ENCODE results near the gene MTCP1. TPM values are rescaled to one million over a fixed set of nuclear protein-coding genes. Genes with fewer than 3 reads are reported as not detected.

The MTCP1 gene
- total RNA-seq, 1 donor from 2014 or later, result 1.1 TPM

DNA sequence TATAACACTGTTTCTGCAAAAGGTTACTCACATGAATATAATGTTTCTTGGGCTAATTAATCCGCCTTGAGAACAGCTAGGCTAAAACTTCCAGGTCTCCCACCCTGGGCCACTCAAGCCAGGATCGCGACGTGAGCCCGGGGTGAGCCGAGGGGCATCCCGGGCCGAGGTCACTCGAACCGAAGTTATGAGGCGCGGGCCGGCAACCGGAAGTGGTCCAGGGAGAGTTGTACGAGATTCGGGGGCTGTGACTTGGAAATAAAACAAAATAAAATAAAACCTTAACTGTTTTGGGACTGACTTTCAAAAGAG lies 317 bp downstream of the MTCP1 start:
- peak overlapping the region; percentile 59 for H3K4me3 ChIP-seq (ENCODE audit: low read depth, low read length)
- H3K27me3 ChIP-seq (ENCODE audit: control insufficient read depth, insufficient read depth, low read length), result no peaks in the 10 kb centered on the region
- no peak for DNase-seq (ENCODE audit: low read depth)
- no peaks in the 10 kb centered on the region for H3K36me3 ChIP-seq (ENCODE audit: control insufficient read depth, insufficient read depth, low read length)
- TF ChIP-seq, protein P1, sequence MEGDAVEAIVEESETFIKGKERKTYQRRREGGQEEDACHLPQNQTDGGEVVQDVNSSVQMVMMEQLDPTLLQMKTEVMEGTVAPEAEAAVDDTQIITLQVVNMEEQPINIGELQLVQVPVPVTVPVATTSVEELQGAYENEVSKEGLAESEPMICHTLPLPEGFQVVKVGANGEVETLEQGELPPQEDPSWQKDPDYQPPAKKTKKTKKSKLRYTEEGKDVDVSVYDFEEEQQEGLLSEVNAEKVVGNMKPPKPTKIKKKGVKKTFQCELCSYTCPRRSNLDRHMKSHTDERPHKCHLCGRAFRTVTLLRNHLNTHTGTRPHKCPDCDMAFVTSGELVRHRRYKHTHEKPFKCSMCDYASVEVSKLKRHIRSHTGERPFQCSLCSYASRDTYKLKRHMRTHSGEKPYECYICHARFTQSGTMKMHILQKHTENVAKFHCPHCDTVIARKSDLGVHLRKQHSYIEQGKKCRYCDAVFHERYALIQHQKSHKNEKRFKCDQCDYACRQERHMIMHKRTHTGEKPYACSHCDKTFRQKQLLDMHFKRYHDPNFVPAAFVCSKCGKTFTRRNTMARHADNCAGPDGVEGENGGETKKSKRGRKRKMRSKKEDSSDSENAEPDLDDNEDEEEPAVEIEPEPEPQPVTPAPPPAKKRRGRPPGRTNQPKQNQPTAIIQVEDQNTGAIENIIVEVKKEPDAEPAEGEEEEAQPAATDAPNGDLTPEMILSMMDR (IDR thresholded peaks at IDR 0.05; ENCODE audit: insufficient read depth, low read length, poor library complexity, severe bottlenecking), result no peak

DNA sequence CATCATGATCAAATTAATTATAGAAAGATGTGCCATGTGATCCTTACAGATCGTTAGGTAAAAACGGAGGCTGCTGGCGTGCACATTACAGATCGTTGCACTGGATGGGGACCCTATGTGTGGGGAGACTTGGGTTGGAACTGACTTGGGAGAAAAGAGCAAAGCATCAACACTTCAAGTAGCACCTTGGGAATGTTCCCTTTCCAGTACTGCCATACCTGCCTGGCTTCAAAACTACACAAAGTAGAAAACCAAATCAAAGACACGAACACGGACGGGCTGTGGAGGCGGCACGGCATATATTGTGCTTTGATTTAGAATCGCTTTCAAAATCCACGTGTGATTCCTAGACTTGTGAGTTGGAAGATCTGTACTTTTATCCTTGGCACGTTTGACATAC lies 898 bp downstream of the MTCP1 start:
- no peaks in the 10 kb centered on the region for H3K36me3 ChIP-seq (ENCODE audit: control insufficient read depth, insufficient read depth, low read length)
- no peak for DNase-seq (ENCODE audit: low read depth)
- H3K4me3 ChIP-seq (ENCODE audit: low read depth, low read length), result peak overlapping the region; percentile 59
- TF ChIP-seq, protein P1 (IDR thresholded peaks at IDR 0.05; ENCODE audit: insufficient read depth, low read length, poor library complexity, severe bottlenecking), result no peak
- H3K27me3 ChIP-seq (ENCODE audit: control insufficient read depth, insufficient read depth, low read length), result no peaks in the 10 kb centered on the region

- DNase-seq (ENCODE audit: low read depth), result no peak
- Histone ChIP-seq H3K4me3 (ENCODE audit: low read depth, low read length) (peak overlapping the region; percentile 10), H3K27me3 (ENCODE audit: control insufficient read depth, insufficient read depth, low read length) (no peaks in the 10 kb centered on the region), H3K36me3 (ENCODE audit: control insufficient read depth, insufficient read depth, low read length) (no peaks in the 10 kb centered on the region)
- TF ChIP-seq, protein P1 (IDR thresholded peaks at IDR 0.05; ENCODE audit: insufficient read depth, low read length, poor library complexity, severe bottlenecking), result no peak
Measured at GRCh38 chrX:155069414-155069813, 1.5 kb downstream of the MTCP1 start.

GRCh38 chrX:155068165-155068564 lies 2.8 kb downstream of the MTCP1 start:
- no peak for DNase-seq (ENCODE audit: low read depth)
- Histone ChIP-seq H3K27me3 (ENCODE audit: control insufficient read depth, insufficient read depth, low read length) (no peaks in the 10 kb centered on the region), H3K36me3 (ENCODE audit: control insufficient read depth, insufficient read depth, low read length) (no peaks in the 10 kb centered on the region), H3K4me3 (ENCODE audit: low read depth, low read length) (no peak overlapping the region)
- TF ChIP-seq, protein P1 (IDR thresholded peaks at IDR 0.05; ENCODE audit: insufficient read depth, low read length, poor library complexity, severe bottlenecking), result no peak

DNA sequence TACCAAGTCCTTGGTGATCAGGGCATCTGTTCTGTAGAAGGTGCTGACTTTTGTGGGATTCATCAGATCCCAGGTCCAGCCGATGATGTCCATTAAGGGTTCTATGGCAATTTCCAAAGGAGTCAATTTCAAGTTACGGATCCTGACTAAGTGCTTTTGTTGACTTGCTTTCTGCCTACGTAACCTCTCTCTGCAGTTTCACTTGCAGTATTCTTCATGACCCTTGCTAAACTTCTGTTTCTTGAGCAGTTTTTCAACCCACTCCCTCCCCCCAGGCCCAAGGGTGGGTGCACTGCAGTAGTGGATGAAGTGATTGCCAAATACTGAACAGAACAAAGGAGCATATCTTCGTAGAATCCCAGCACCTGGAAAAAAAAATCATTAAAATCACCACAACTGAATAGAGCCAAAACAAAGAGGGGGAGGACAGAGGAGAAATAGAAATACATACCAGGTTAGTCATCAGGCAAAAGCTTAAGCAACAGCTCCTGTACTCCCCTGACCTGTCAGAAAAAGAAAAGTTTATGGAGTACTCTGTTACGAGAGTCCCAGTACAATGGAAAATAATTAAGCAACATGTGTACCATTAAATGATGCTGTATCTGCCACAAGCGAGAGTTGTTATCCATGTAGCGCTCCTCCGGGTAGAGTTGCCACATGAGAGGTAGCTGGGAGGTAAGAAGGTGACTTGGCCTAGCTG lies 5.8 kb downstream of the MTCP1 start:
- DNase-seq (ENCODE audit: low read depth), result no peak
- Histone ChIP-seq H3K27me3 (ENCODE audit: control insufficient read depth, insufficient read depth, low read length) (no peaks in the 10 kb centered on the region), H3K36me3 (ENCODE audit: control insufficient read depth, insufficient read depth, low read length) (peaks cover 1% of the 10 kb centered on the region), H3K4me3 (ENCODE audit: low read depth, low read length) (no peak overlapping the region)
- TF ChIP-seq, protein P1 (IDR thresholded peaks at IDR 0.05; ENCODE audit: insufficient read depth, low read length, poor library complexity, severe bottlenecking), result no peak

GRCh38 chrX:155061760-155062159 lies 9.2 kb downstream of the MTCP1 start:
- Histone ChIP-seq H3K36me3 (ENCODE audit: control insufficient read depth, insufficient read depth, low read length) (peaks cover 1% of the 10 kb centered on the region), H3K27me3 (ENCODE audit: control insufficient read depth, insufficient read depth, low read length) (no peaks in the 10 kb centered on the region), H3K4me3 (ENCODE audit: low read depth, low read length) (no peak overlapping the region)
- no peak for DNase-seq (ENCODE audit: low read depth)
- TF ChIP-seq, protein P1 (IDR thresholded peaks at IDR 0.05; ENCODE audit: insufficient read depth, low read length, poor library complexity, severe bottlenecking), result no peak
